ENCODE results near the gene RIPOR3.

RIPOR3 gene

GRCh38 chr20:50690650-50691572, at the start of gene RIPOR3:
Gene RIPOR3 (minus strand): TSS chr20:50691542. CDS start chr20:50691128, 414 bp downstream.
- DNase-seq, result no peak

GRCh38 chr20:50737352-50737751, 46.0 kb upstream of the RIPOR3 start:
- no peak for DNase-seq

- DNase-seq, result no peak
Measured at GRCh38 chr20:50735813-50736212, 44.5 kb upstream of the RIPOR3 start.

GRCh38 chr20:50734730-50735679, 43.7 kb upstream of the RIPOR3 start:
- DNase-seq, result no peak

- DNase-seq, result no peak
Measured at GRCh38 chr20:50733644-50734349, 42.5 kb upstream of the RIPOR3 start.

- DNase-seq, result no peak
Measured at GRCh38 chr20:50731930-50732690, 40.8 kb upstream of the RIPOR3 start.

GRCh38 chr20:50731055-50731929, 40.0 kb upstream of the RIPOR3 start, which contains the start of gene PARD6B:
Gene PARD6B (plus strand): TSS chr20:50731580. CDS start chr20:50731787, 207 bp downstream.
- peak; percentile 91 for DNase-seq

- no peak for DNase-seq
Measured at GRCh38 chr20:50730765-50731054, 39.4 kb upstream of the RIPOR3 start.

- no peak for DNase-seq
Measured at GRCh38 chr20:50729901-50730764, 38.8 kb upstream of the RIPOR3 start.

GRCh38 chr20:50728981-50729874, 37.9 kb upstream of the RIPOR3 start:
- DNase-seq, result no peak

- no peak for DNase-seq
Measured at GRCh38 chr20:50728486-50728980, 37.2 kb upstream of the RIPOR3 start.

GRCh38 chr20:50727792-50728485, 36.6 kb upstream of the RIPOR3 start:
- DNase-seq, result no peak

GRCh38 chr20:50726955-50727791, 35.8 kb upstream of the RIPOR3 start:
- DNase-seq, result no peak

- no peak for DNase-seq
Measured at GRCh38 chr20:50725724-50726005, 34.3 kb upstream of the RIPOR3 start.

- no peak for DNase-seq
Measured at GRCh38 chr20:50724851-50725723, 33.7 kb upstream of the RIPOR3 start.

- no peak for DNase-seq
Measured at GRCh38 chr20:50724112-50724725, 32.9 kb upstream of the RIPOR3 start.

Data from cortex of kidney (tissue), 1 donor.